K562 (cell line): ENCODE data around the gene SLC28A1. TPM values are rescaled to one million over a fixed set of nuclear protein-coding genes. Genes with fewer than 3 reads are reported as not detected.

ENCODE experiments used
- RAD21 ChIP-seq, 2 experiments: fragments of 250-450 bp in 1 of 2; fragments of 450-650 bp in 1 of 2; sonication (Bioruptor Pico) in 1 of 2; formaldehyde crosslinking in 1 of 2; IDR thresholded peaks in 1 of 2; conservative IDR thresholded peaks in 1 of 2; 2 replicates each; pipeline versions ENCODE4 v1.4.0 to v1.8.0; 2020 to 2022; ENCODE audit warnings: mild to moderate bottlenecking in 2 of 2, moderate library complexity in 1 of 2
- REST ChIP-seq, 2 experiments: fragments of 450-650 bp; formaldehyde crosslinking in 1 of 2; IDR thresholded peaks; 2 replicates each; pipeline versions ENCODE4 v1.4.0 to v1.6.1; 2014 to 2020; ENCODE audit warnings: mild to moderate bottlenecking in 2 of 2, borderline replicate concordance in 1 of 2, low read depth in 1 of 2
- ZNF77 ChIP-seq: fragments of 250-450 bp; sonication (Bioruptor Pico); IDR thresholded peaks from 2 replicates; pipeline ENCODE4 v1.5.0; 2020
- polyA plus RNA-seq, 8 experiments: library from polyadenylated mRNA; depleted of rRNA in 4 of 8; stranded (reverse) in 5 of 8; unstranded in 3 of 8; fragments of >200 nt; fragmentation: Nextera tagmentation in 2 of 8; fragmentation: Illumina TruSeq in 1 of 8; extraction: Ambion mirVana in 2 of 8; extraction: Trizol in 1 of 8; gene quantifications; 2 replicates each; pipeline versions ENCODE4 v1.2.1 to v1.2.3, GENCODE V29; 2011 to 2014; ENCODE audit warnings: inconsistent platforms in 1 of 8, missing spikeins in 1 of 8
- total RNA-seq, 7 experiments: library from RNA; depleted of rRNA in 6 of 7; stranded (reverse); fragments of >200 nt in 6 of 7; fragmentation: Illumina TruSeq in 2 of 7; extraction: Trizol in 2 of 7; gene quantifications; 2 replicates each; pipeline versions ENCODE4 v1.2.1 to v1.2.3, GENCODE V29; 2011 to 2021; ENCODE audit warnings: low replicate concordance in 1 of 7

SLC28A1 gene
- total and polyA plus RNA-seq, 9 of the 15 experiments (the other 6 are each of a cell fraction or from before 2014, with no cell fraction given): 0.04 TPM; not detected in 8

DNA sequence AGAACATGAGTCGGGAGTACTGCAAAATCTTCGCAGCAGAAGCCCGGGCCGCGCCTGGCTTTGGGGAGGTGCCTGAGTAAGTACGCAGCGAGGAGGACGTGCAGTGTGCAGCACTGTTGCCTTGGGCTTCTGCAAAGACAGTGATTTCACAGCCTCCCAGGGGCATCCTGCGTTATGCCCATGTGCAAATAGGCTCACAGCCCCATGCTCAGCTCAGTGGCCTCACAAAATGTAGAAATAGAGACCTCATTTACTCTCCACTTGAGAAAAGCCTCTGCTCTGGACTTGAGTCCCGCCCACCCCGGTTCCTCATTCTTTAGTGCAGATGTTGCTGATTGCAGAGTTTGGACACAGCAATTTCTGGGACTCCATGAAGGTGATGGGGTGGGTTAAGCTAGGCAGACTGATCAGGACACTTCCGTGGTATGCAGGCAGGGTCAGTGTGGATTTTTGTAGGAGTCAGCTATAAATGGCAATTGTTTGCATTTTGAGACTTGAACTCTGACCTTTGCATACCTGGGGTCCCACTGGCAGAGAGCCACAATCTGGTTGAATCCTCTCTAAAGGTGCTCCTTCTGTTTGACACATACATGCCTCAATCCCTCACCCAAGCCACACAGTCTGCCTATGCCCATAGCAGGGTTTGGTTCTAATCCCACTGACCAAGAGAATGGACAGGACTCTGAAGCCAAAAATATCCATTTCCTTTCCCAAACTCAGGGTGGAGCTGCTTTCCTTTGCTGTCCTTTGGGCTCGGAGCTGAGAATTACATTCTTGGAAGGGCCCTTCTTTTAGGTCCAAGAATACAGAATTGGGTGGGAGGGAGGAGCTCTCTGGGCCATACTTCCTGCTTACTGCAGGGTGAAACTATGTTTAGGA, 20.7 kb upstream of the SLC28A1 start (continued):
- TF ChIP-seq ZNF77 (no peak), RAD21 (CRISPR knock-in tag; conservative IDR thresholded peaks at IDR 0.05 in 1 of 2, IDR thresholded peaks at IDR 0.05 in 1 of 2) (peak in 1 of 2 experiments; percentile 30; a peak in 1 of 4 replicates), REST (IDR thresholded peaks at IDR 0.05; ENCODE audit: borderline replicate concordance) (peak; percentile 19; the same call in 1 of the 2 replicates), REST (CRISPR knock-in tag; IDR thresholded peaks at IDR 0.05; ENCODE audit: low read depth) (no peak)
- TF ChIP-seq, all 486 proteins: peak for 7
